ENCODE data around the gene POLR2C.

The POLR2C gene

GRCh38 chr16:57462209-57462977 is at the start of gene POLR2C:
Gene POLR2C, plus strand, starts transcription at chr16:57462679. Its CDS starts 46 bp downstream, at chr16:57462725.
- TF ChIP-seq JUND (IDR thresholded peaks at IDR 0.05; ENCODE audit: low read depth), result no peak
- DNase-seq (ENCODE audit: low read depth in 1 of 2, low spot score in 1 of 2), result peak; percentile 49 to 83
- in situ Hi-C loops (cut with HindIII; ENCODE audit: low pct_unique_long_range_greater_than_20kb, low sequenced_read_pairs), result no loop called here

- no peak for TF ChIP-seq JUND (IDR thresholded peaks at IDR 0.05; ENCODE audit: low read depth)
- no peak for DNase-seq (ENCODE audit: low read depth in 1 of 2, low spot score in 1 of 2)
- in situ Hi-C loops (cut with HindIII; ENCODE audit: low pct_unique_long_range_greater_than_20kb, low sequenced_read_pairs), result no loop called here
These were observed 49.2 kb upstream of the POLR2C start for GRCh38 chr16:57413301-57413730.

- no peak for TF ChIP-seq JUND (IDR thresholded peaks at IDR 0.05; ENCODE audit: low read depth)
- in situ Hi-C loops (cut with HindIII; ENCODE audit: low pct_unique_long_range_greater_than_20kb, low sequenced_read_pairs), result no loop called here
- DNase-seq (ENCODE audit: low read depth in 1 of 2, low spot score in 1 of 2), result no peak
These were observed 48.7 kb upstream of the POLR2C start for GRCh38 chr16:57413733-57414132.

- DNase-seq (ENCODE audit: low read depth in 1 of 2, low spot score in 1 of 2), result no peak
- in situ Hi-C loops (cut with HindIII; ENCODE audit: low pct_unique_long_range_greater_than_20kb, low sequenced_read_pairs), result no loop called here
- TF ChIP-seq JUND (IDR thresholded peaks at IDR 0.05; ENCODE audit: low read depth), result no peak
These were observed 46.4 kb upstream of the POLR2C start for GRCh38 chr16:57416084-57416483.

- in situ Hi-C loops (cut with HindIII; ENCODE audit: low pct_unique_long_range_greater_than_20kb, low sequenced_read_pairs), result no loop called here
These were observed 43.0 kb upstream of the POLR2C start for GRCh38 chr16:57419506-57419905.

GRCh38 chr16:57422026-57422944 is 40.2 kb upstream of the POLR2C start:
- TF ChIP-seq JUND (IDR thresholded peaks at IDR 0.05; ENCODE audit: low read depth), result no peak
- DNase-seq (ENCODE audit: low read depth in 1 of 2, low spot score in 1 of 2), result peak in 1 of 2 experiments; percentile 65
- in situ Hi-C loops (cut with HindIII; ENCODE audit: low pct_unique_long_range_greater_than_20kb, low sequenced_read_pairs), result no loop called here

More at GRCh38 chr16:57419506-57419905, 43.0 kb upstream of the POLR2C start:
- TF ChIP-seq JUND (IDR thresholded peaks at IDR 0.05; ENCODE audit: low read depth), result no peak
- DNase-seq (ENCODE audit: low read depth in 1 of 2, low spot score in 1 of 2), result no peak

- DNase-seq (ENCODE audit: low read depth in 1 of 2, low spot score in 1 of 2), result no peak
- no peak for TF ChIP-seq JUND (IDR thresholded peaks at IDR 0.05; ENCODE audit: low read depth)
- in situ Hi-C loops (cut with HindIII; ENCODE audit: low pct_unique_long_range_greater_than_20kb, low sequenced_read_pairs), result no loop called here
These were observed 39.3 kb upstream of the POLR2C start for GRCh38 chr16:57423152-57423551.

- in situ Hi-C loops (cut with HindIII; ENCODE audit: low pct_unique_long_range_greater_than_20kb, low sequenced_read_pairs), result no loop called here
- no peak for TF ChIP-seq JUND (IDR thresholded peaks at IDR 0.05; ENCODE audit: low read depth)
These were observed 37.9 kb upstream of the POLR2C start for GRCh38 chr16:57424583-57424982.

GRCh38 chr16:57426356-57426755 is 36.1 kb upstream of the POLR2C start:
- no peak for DNase-seq (ENCODE audit: low read depth in 1 of 2, low spot score in 1 of 2)
- in situ Hi-C loops (cut with HindIII; ENCODE audit: low pct_unique_long_range_greater_than_20kb, low sequenced_read_pairs), result no loop called here
- no peak for TF ChIP-seq JUND (IDR thresholded peaks at IDR 0.05; ENCODE audit: low read depth)

More at GRCh38 chr16:57424583-57424982, 37.9 kb upstream of the POLR2C start:
- DNase-seq (ENCODE audit: low read depth in 1 of 2, low spot score in 1 of 2), result no peak

DNA sequence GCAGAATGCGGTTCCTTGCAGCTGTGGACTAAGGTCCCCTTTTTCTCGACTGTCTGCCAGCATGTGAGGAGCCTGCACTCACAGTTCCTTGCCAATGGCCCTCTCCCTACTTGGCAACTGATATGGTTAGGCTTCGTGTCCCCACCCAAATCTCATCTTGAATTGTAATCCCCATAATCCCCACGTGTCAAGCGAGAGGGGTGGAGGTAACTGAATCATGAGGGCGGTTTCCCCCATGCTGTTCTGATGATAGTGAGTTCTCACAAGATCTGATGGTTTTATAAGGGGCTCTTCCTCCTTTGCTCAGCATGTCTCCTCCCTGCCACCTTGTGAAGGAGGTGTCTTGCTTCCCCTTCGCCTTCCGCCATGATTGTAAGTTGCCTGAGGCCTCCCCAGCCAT is 35.2 kb upstream of the POLR2C start:
- no peak for TF ChIP-seq JUND (IDR thresholded peaks at IDR 0.05; ENCODE audit: low read depth)
- in situ Hi-C loops (cut with HindIII; ENCODE audit: low pct_unique_long_range_greater_than_20kb, low sequenced_read_pairs), result no loop called here
- DNase-seq (ENCODE audit: low read depth in 1 of 2, low spot score in 1 of 2), result no peak

DNA sequence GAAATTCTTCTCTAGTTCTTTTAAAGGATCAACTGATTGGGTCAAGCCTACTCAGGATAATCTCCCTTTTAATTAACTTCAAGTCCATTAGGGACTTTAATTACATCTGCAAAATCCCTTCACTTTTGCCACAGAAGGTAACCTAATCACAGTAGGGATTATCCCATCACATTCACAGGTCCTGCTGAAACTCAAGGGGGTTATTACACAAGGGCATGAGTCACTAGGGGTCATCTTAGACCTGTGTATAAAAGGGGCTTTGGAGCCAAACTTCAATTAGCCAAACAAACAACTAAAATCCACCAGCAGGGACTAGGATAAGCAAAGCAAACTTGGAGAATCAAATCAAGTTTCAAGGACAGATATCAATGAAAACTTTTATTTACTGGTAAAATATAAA is 34.7 kb upstream of the POLR2C start:
- in situ Hi-C loops (cut with HindIII; ENCODE audit: low pct_unique_long_range_greater_than_20kb, low sequenced_read_pairs), result no loop called here
- TF ChIP-seq JUND (IDR thresholded peaks at IDR 0.05; ENCODE audit: low read depth), result no peak
- no peak for DNase-seq (ENCODE audit: low read depth in 1 of 2, low spot score in 1 of 2)

GRCh38 chr16:57430955-57431354 is 31.5 kb upstream of the POLR2C start:
- DNase-seq (ENCODE audit: low read depth in 1 of 2, low spot score in 1 of 2), result no peak
- in situ Hi-C loops (cut with HindIII; ENCODE audit: low pct_unique_long_range_greater_than_20kb, low sequenced_read_pairs), result no loop called here
- no peak for TF ChIP-seq JUND (IDR thresholded peaks at IDR 0.05; ENCODE audit: low read depth)

DNA sequence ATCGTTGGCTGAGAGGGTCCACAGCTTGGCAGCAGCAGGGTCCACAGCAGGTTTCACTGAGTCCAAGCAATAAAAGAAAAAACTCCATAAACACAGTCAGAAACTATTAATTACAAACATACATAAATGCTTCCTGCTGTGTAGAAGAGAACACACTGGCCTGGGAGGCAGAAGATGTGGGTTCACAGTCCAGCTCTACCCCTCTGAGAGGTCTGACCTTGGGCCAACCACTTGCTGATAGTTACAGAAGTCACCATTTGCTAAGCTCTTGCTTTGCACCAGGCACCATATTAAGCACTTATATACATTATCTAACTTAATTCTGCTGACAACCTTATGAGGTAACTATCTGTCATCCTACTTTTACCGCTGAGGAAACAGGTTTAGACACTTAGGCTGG is 30.0 kb upstream of the POLR2C start:
- no peak for DNase-seq (ENCODE audit: low read depth in 1 of 2, low spot score in 1 of 2)
- in situ Hi-C loops (cut with HindIII; ENCODE audit: low pct_unique_long_range_greater_than_20kb, low sequenced_read_pairs), result no loop called here
- no peak for TF ChIP-seq JUND (IDR thresholded peaks at IDR 0.05; ENCODE audit: low read depth)

Measured in T47D (cell line).